Renal cortex interstitium (tissue), 11 donors: ENCODE data around the gene FOXL3. TPM values are rescaled to one million over a fixed set of nuclear protein-coding genes. Genes with fewer than 3 reads are reported as not detected.
"Not testable (repeated sequence)": the region's sequence is repeated elsewhere in the genome, so short reads cannot be mapped to it uniquely, and the experiment has no call there.

ENCODE experiments used
- DNase-seq, 11 donors: peaks; one replicate each; pipeline ENCODE4 v3.0.0-alpha.2; 2013; ENCODE audit warnings: low read depth in 9 of 11, low spot score in 4 of 11; ENCODE audit errors: extremely low read depth in 1 of 11
- polyA plus RNA-seq, 3 donors: library from polyadenylated mRNA; unstranded; fragments of 120-200 nt; gene quantifications; one replicate each; pipeline ENCODE4 v1.2.1, GENCODE V29; 2013; ENCODE audit not compliant: insufficient read length in 3 of 3

FOXL3 gene
- polyA plus RNA-seq, 3 donors, result 0.23 TPM; not detected in 2

DNA sequence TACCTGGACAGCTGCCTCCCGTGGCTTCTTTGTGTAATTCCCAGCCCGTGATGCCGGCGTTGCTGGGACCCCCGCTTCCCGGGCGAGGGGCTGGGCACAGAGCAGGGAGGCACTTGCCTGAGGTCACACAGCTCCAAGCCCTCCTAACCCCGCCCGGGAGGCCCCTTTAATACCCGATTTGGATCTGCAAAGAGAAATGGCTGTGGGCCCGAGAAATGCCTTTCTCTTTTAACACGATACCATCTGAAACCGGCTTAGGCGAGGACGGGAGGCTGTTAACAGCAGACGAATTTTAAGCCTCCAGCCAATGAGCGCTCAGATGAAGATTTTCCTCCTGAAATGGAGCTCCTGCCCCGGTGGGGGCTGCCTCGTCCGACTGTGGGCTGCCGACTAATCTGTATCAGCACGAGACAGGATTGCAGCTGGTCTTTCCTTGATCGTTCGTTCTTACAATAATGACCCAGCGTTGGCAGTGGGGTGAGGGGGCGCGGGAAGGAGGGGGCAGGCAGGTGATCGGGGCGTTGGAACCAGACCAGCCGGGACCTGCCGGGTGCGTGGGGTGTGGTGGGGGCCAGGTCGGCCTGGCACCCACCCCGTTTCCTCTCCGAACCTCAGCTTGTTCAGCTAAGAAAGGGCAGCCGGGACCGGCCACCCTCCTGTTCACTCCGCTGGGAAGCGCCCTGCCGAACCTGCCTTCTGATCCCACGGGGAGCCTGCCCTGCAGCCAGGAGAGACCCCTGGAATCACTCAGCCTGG lies 36.2 kb upstream of the FOXL3 start:
- DNase-seq, result no peak

DNA sequence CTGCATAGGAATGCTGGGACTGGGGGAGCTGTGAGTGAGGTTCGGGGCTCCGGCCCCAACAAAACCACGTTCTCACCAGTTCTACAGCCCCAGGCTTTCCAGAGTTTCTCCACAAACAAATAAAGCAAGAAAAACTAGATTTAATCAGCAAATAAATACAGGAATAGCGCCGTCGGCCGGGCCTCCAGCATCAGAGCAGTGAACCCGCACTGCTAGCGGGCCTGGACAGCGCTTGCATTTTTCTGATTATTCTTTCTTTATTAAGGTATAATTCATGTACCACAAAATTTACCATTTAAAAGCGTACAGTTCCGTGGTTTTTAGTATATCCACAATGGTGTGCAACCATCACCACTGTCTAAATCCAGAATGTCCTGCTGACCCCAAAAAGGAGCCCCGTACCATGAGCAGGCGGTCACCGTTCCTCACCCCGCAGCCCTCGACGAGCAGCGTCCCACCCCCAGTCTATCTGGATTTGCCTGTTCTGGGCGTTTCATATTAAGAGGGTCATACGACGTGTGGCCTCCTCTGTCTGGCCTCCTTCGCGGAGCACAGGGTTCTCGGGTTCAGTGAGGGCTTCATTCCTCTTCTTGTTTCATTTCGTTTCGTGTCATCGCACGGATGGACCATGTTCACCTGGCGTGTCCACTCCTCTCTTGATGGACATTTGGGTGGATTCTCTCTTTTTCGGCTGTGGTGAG lies 35.5 kb upstream of the FOXL3 start:
- DNase-seq, result no peak

DNA sequence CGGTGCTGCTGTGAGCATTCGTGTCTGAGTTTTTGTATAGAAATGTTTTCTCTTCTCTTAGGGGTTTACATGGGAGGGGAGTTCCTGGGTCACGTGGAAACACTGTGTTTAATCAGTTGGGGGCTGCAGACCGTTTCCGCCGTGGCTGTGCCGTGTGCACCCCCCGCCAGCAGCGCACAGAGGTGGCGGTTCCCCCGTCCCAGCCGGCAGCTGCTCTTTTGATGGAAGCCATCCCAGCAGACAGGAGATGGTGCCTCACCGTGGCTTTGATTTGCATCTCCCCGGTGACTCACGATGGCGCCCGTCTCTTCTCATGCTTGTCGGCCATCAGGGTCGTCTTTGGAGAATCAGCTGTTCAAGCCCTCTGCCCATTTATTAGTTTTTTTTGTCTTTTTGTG lies 34.9 kb upstream of the FOXL3 start:
- DNase-seq, result no peak

DNA sequence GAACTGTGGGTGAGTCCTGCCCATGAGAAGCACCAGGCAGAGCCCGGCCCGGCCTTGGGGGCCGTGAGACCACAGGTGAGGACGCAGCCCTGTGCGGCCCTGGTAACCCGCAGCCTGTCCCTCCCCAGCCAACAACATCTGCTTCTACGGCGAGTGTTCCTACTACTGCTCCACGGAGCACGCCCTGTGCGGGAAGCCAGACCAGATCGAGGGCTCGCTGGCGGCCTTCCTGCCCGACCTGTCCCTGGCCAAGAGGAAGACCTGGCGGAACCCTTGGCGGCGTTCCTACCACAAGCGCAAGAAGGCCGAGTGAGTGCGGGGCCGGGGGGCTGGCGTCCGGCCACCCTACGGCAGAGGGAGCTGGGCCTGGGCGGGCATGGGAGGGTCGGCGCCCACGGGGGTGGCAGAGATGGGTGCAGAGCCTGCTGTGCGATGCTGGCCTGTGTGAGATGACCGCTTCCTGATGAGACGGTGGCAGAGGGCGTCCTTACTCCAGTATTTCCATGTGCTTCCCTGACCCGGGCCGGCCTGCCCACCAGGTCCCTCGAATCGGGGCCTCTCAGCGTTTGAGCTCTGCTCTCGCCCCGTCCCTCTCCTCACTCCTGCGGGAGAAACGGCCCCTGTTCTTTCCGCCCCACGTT lies 34.1 kb upstream of the FOXL3 start:
- no peak for DNase-seq

DNA sequence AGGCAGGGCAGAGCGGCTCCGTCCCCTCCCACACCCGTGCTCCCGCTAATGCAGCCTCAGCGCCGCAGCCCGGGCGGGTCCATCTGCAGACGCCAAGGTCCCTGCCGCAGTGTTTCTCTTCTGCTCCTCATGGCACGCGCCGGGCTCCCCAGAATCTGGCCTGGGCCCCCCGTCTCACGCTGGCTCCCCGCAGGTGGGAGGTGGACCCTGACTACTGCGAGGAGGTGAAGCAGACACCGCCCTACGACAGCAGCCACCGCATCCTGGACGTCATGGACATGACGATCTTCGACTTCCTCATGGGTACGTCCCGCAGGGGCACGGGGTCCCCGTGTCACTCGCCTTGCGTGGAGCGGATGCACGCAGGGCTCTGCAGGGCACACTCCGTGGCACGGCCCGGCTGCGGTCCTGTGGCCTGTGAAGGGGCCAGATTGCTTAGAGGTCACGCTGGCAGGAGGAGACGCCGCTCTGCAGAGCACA lies 33.5 kb upstream of the FOXL3 start:
- DNase-seq, result no peak

DNA sequence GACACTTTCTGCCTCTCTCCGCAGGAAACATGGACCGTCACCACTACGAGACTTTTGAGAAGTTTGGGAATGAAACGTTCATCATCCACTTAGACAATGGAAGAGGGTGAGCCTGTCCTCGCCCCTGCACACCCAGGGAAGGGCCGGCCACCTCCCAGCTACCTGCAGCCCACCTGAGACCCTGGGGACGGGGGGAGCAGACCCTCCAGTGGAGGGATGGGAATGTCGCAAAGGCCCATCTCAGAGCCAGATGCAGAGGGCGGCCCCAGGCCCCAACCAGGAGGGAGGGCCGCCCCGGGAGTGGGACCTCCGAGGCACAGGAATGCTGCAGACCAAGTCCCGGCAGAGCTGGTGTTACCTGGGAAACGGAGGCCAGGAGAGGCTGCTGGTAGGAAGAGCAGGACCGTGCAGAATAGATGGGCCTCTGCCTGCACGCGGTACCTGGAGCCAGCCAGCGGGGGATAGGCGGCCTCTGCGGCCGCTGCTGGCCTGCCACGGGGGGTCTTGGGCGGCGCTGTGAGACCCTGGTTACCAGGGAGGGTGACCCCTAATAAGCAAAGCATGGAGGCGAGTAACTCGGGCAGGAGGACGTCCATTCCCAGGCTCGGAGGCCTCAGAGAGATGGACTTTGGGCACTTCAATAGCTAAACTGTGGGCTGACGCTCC lies 32.9 kb upstream of the FOXL3 start:
- DNase-seq, result no peak

DNA sequence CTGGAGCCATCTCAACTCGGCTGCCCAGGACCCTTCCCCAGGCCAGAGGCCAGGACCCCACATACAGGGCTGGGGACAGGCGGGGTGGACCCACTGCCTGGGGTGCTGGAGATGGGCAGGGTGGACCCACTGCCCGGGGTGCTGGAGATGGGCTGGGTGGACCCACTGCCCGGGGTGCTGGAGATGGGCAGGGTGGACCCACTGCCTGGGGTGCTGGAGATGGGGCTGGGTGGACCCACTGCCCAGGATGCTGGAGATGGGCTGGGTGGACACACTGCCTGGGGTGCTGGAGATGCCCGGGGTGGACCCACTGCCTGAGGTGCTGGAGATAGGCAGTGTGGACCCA lies 32.4 kb upstream of the FOXL3 start:
- DNase-seq, result no peak

DNA sequence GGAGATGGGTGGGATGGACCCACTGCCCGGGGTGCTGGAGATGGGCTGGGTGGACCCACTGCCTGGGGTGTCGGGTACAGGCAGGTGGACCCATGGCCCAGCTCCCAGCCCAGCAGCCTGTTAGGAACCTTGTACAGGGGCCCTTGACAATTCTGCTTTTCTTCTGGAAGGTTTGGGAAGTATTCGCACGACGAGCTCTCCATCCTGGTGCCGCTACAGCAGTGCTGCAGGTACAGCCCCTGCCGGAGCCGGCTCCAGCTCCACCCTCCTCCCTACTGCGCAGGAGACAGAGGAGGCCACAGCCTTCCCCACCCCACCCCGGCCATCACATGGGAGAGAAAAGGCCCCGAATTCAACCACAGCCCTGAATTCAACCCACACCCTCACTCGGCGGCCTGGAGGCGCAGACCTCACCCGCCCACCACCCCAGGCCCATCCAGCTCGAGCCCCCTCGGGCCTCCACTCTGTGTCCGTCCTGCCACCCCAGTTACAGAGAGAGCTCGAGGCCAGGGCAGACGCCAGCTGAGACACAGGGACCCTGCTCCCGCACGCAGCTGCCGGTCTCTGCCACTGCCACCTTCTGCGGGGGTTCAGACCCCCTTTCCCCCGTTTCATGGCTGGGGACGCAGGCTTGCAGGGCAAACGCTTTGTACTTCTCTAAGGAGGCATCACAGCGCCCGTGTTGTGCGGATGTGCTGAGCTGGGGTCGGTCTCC lies 31.3 kb upstream of the FOXL3 start:
- no peak for DNase-seq

DNA sequence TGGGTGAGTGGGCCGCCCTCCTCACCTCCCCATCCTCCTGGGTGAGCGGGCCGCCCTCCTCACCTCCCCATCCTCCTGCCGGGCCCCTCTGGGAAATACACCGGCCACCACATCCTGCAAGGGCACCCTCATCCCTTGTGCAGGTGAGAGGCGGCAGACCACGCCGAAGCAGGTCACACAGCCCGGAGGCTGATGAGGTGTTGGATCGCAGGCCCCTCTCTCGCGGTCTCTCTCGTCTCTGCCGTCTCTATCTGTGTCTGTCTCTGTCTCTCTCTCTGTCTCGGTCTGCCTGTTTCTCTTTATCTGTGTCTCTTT lies 30.8 kb upstream of the FOXL3 start:
- no peak for DNase-seq

DNA sequence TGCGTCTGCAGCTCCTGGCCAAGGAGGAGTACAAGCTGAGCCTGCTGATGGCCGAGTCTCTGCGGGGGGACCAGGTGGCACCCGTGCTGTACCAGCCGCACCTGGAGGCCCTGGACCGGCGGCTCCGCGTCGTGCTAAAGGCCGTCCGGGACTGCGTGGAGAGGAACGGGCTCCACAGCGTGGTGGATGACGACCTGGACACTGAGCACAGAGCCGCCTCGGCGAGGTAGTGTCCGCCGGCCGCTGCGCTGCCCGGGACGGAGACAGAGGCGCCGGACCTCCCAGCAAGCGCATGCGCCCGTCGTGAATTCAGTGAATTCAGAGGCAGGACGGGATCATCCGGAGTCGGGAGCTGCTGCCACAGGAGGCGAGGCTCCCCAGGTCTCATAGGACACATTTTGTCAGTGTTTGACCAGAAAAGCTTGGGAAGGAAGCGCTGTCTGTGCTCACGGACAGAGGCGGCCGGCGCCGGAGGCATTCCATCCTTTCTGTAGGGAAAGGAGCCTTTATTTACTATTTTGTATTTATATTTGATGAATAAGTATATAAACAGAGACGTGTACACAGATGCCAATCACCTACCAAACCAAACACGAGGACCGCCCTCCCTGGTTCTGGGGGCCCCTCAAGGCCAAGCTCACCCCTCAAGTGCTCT lies 30.1 kb upstream of the FOXL3 start:
- DNase-seq, result no peak

DNA sequence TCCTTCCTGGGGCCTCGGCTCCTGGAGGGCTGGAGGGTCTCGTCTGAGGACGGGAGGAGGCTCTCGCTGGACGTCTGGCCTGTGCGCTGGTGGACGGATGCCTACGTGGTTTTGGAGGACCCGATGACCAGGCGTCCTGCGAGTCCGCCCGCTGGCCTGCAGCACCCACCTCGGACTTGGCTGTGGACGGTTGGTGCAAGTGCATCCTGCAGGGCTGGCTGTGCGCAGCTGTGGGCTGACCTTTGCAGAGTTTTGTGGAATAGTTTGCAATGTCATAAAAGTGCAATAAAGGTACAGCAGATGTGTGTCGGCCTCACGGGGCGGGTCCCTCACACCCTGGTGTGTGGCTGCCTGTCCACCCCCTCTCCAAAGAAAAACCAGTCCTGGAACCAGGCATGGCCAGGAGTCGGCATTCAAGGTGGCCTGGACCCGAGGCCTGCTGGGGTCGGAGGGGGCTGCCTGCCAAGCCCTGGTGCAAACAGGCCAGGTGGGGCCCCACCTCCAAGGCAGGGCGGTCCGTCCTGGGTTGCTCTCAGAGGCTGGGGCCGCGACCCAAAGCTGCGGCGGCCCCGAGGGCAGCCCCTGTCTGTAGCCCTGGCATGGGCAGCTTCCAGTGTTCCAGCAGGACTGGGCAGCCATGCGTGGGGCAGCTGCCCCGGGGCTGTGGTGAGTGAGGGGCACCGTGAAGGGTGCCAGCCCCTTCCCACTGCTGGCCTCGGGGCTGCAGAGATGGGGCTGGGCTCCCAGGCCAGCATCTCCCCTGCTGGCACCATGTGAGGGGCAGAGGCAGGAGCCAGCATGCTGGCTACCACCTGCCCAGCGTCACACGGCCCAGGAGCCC lies 29.3 kb upstream of the FOXL3 start:
- DNase-seq, result no peak

DNA sequence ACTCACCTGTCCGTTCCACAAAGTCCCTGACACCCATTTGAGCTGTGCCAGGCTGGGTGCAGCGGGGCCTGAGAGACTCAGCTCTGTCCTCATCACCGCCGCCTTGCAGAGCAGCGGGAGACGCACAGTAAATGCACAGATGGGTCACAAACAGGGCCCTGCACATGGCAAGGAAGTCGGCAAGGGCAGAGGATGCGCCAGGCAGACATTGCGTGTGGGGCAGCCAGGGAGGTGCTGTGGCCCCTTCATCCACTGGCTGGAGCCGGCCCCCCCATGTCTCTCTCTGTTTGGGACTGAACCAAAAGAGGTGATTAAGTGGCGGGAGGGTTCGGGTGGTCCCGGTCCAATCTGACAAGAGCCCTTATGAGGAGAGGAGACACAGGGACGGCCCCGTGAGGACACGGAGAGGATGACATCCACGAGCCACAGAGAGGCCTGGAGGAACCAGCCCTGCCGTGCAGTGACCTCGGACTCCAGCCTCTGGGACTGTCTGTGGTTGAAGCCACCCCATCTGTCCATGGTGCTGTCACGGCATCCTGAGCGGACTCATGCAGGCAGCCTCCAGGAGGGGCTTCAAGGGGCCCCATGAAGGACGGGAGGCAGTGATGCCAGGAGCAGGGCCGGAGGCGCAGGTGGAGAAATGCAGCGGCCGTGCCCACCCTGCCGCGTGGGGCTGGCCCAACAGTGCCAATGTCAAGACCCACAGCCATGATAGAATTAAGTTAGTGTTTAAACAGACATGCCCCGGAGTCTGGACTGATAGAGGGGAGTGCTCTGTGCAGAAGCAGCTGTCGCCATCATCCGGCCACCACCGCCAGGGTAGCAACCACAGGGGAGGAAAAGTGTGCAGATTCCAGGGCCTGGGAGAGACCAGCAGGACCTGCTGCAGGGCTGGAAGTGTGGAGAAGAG lies 28.4 kb upstream of the FOXL3 start:
- no peak for DNase-seq

DNA sequence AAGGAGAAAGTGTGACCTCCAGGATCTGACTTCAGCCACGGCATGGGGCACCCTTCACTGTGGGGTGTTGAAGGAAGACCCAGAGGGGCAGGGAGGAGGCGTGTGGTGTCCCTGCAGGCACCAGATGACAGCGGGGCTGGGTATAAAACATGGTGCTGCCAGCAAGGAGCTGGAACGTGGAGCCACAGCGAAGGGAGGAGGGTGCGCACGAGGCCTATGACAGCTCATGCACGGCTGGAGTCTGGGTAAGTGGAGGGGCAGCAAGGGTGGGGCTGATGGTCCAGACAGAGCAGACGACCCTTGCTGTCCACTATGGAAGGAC lies 27.8 kb upstream of the FOXL3 start:
- no peak for DNase-seq

DNA sequence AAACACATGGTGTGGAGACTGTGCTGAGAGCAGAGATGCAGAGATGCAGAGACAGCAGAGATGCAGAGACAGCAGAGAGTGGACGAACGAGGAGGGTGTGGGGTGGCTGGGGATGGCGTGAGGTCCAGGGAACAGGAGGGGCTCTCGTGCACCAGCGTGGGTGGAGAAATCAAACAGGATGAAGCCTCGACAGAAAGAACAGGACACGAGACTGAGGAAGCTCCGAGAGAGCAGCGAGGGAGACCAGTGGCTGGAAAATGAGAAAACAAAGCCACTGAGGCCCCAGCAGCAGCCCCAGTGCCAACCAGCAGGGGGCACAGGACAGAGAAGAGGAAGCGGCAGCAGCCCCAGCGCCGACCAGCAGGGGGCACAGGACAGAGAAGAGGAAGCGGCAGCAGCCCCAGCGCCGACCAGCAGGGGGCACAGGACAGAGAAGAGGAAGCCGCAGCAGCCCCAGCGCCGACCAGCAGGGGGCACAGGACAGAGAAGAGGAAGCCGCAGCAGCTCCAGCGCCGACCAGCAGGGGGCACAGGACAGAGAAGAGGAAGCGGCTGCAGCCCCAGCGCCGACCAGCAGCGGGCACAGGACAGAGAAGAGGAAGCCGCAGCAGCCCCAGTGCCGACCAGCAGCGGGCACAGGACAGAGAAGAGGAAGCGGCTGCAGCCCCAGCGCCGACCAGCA lies 27.2 kb upstream of the FOXL3 start:
- not testable (repeated sequence) for DNase-seq

DNA sequence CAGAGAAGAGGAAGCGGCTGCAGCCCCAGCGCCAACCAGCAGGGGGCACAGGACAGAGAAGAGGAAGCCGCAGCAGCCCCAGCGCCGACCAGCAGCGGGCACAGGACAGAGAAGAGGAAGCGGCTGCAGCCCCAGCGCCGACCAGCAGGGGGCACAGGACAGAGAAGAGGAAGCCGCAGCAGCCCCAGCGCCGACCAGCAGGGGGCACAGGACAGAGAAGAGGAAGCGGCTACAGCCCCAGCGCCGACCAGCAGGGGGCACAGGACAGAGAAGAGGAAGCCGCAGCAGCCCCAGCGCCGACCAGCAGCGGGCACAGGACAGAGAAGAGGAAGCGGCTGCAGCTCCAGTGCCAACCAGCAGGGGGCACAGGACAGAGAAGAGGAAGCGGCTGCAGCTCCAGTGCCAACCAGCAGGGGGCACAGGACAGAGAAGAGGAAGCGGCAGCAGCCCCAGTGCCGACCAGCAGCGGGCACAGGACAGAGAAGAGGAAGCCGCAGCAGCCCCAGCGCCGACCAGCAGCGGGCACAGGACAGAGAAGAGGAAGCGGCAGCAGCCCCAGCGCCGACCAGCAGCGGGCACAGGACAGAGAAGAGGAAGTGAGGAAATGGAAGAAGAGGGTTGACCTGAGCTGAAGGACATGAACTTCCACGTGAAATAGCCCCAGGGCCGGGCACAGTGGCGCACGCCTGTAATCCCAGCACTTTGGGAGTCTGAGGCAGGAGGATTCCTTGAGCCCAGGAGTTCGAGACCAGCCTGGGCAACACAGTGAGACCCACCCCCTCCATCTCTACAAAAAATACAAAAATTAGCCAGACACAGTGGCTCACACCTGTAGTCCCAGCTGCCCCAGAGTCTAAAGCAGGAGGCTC lies 26.3 kb upstream of the FOXL3 start:
- not testable (repeated sequence) for DNase-seq
